WERI-Rb-1 (cell line): Measurements from ENCODE around the gene COL18A1.
A peak's percentile ranks its signal among the peaks of the same experiment; 100 is the strongest.
"Not testable (repeated sequence)": the region's sequence is repeated elsewhere in the genome, so short reads cannot be mapped to it uniquely, and the experiment has no call there.

Experiments used
- DNase-seq: peaks from one replicate; pipeline ENCODE4 v3.0.0-alpha.2; 2020
- H3K27ac ChIP-seq: fragments of 250-450 bp; sonication (Bioruptor Pico); 2 replicates; pipeline ENCODE4 v1.5.1; 2020; ENCODE audit warnings: mild to moderate bottlenecking, moderate library complexity
- H3K27me3 ChIP-seq: fragments of 250-450 bp; sonication (Bioruptor Pico); 2 replicates; pipeline ENCODE4 v1.5.1; 2021; ENCODE audit warnings: mild to moderate bottlenecking, low read depth, moderate library complexity; ENCODE audit not compliant: insufficient read depth, severe bottlenecking
- H3K36me3 ChIP-seq: fragments of 250-450 bp; sonication (Bioruptor Pico); 2 replicates; pipeline ENCODE4 v1.5.1; 2020; ENCODE audit warnings: mild to moderate bottlenecking, moderate library complexity
- H3K4me3 ChIP-seq: 2 replicates; pipeline ENCODE4 v1.5.1; 2011; ENCODE audit warnings: low read depth, mild to moderate bottlenecking, control low read depth, low read length
- H3K9me3 ChIP-seq: fragments of 250-450 bp; sonication (Bioruptor Pico); 2 replicates; pipeline ENCODE4 v1.5.1; 2021; ENCODE audit warnings: mild to moderate bottlenecking, moderate library complexity; ENCODE audit not compliant: severe bottlenecking
- TF ChIP-seq, protein P1 (sequence below): IDR thresholded peaks from 2 replicates; pipeline ENCODE4 v1.5.1; 2011; ENCODE audit warnings: low read depth, mild to moderate bottlenecking, control low read depth, inconsistent platforms, low read length

Gene COL18A1

DNA sequence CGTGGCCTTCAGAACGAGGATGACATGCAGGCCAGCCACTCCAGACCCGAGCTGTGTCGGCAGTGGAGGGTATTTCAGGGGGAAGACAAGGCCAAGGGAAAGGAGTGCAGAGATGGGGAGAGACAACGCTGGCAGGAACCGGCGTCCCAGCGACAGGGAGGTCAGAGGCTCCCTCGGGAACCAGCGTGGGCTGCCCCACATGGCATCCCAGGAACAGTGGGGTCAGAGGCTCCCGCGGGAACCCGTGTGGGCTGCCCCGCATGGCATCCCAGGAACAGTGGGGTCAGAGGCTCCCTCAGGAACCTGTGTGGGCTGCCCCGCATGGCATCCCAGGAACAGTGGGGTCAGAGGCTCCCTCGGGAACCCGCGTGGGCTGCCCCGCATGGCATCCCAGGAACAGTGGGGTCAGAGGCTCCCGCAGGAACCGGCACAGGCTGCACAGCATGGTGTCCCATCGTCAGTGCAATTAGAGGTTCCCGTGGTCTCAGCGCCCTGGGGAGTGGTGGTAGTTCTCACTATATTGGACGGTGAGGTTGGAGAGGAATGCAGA lies 94.3 kb downstream of the COL18A1 start:
- H3K27me3 ChIP-seq = no peaks in the 10 kb centered on the region
- H3K4me3 ChIP-seq = no peak overlapping the region
- H3K9me3 ChIP-seq = no peaks in the 10 kb centered on the region
- no peak overlapping the region for H3K27ac ChIP-seq
- TF ChIP-seq, protein P1, sequence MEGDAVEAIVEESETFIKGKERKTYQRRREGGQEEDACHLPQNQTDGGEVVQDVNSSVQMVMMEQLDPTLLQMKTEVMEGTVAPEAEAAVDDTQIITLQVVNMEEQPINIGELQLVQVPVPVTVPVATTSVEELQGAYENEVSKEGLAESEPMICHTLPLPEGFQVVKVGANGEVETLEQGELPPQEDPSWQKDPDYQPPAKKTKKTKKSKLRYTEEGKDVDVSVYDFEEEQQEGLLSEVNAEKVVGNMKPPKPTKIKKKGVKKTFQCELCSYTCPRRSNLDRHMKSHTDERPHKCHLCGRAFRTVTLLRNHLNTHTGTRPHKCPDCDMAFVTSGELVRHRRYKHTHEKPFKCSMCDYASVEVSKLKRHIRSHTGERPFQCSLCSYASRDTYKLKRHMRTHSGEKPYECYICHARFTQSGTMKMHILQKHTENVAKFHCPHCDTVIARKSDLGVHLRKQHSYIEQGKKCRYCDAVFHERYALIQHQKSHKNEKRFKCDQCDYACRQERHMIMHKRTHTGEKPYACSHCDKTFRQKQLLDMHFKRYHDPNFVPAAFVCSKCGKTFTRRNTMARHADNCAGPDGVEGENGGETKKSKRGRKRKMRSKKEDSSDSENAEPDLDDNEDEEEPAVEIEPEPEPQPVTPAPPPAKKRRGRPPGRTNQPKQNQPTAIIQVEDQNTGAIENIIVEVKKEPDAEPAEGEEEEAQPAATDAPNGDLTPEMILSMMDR = no peak
- no peaks in the 10 kb centered on the region; the same call in 1 of the 2 replicates for H3K36me3 ChIP-seq
- peak; percentile 5 for DNase-seq

DNA sequence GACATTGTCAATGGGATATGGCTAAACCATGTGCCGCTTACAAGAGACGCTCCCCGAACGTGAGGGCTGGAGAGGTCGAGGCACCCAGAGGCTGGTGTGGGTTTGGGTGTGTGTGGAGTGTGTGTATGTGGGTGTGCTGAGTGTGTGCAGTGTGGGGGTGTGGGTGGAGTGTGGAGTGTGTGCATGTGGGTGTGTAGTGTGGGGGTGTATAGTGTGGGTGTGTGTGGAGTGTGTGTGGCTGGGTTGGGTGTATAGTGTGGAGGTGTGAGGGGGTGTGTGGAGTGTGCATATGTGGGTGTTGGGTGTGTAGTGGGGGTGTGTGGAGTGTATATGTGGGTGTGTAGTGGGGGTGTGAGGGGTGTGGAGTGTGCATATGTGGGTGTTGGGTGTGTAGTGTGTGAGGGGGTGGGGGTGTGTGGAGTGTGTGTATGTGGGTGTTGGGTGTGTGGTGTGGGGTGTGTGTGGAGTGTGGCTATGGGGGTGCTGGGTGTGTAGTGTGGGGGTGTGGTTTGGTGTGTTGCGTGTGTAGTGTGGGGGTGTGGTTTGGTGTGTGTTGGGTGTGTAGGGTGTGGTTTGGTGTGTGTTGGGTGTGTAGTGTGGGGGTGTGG lies 95.1 kb downstream of the COL18A1 start:
- no peaks in the 10 kb centered on the region; the same call in 1 of the 2 replicates for H3K36me3 ChIP-seq

GRCh38 chr21:45501081-45502005 lies 96.4 kb downstream of the COL18A1 start:
- not testable (repeated sequence) for H3K36me3 ChIP-seq

More for the DNA sequence above, 95.1 kb downstream of the COL18A1 start:
- no peaks in the 10 kb centered on the region for H3K27me3 ChIP-seq
- peak; percentile 4 for DNase-seq
- TF ChIP-seq, protein P1 = no peak
- H3K9me3 ChIP-seq = no peaks in the 10 kb centered on the region
- no peak overlapping the region for H3K27ac ChIP-seq
- H3K4me3 ChIP-seq = no peak overlapping the region

GRCh38 chr21:45502006-45502345 lies 97.0 kb downstream of the COL18A1 start:
- Histone ChIP-seq H3K36me3 (no peaks in the 10 kb centered on the region; the same call in 1 of the 2 replicates), H3K4me3 (no peak overlapping the region), H3K9me3 (no peaks in the 10 kb centered on the region), H3K27me3 (no peaks in the 10 kb centered on the region), H3K27ac (no peak overlapping the region)
- DNase-seq = no peak
- TF ChIP-seq, protein P1 = no peak

More at GRCh38 chr21:45501081-45502005, 96.4 kb downstream of the COL18A1 start:
- not testable (repeated sequence) for H3K9me3 ChIP-seq, H3K4me3 ChIP-seq, DNase-seq, H3K27ac ChIP-seq, H3K27me3 ChIP-seq

- TF ChIP-seq, protein P1 = no peak
- no peak for DNase-seq
- H3K9me3 ChIP-seq = no peaks in the 10 kb centered on the region
- H3K27me3 ChIP-seq = no peaks in the 10 kb centered on the region
- no peaks in the 10 kb centered on the region for H3K36me3 ChIP-seq
- no peak overlapping the region for H3K27ac ChIP-seq
- no peak overlapping the region for H3K4me3 ChIP-seq
Measured at GRCh38 chr21:45502600-45502999, 97.6 kb downstream of the COL18A1 start.

DNA sequence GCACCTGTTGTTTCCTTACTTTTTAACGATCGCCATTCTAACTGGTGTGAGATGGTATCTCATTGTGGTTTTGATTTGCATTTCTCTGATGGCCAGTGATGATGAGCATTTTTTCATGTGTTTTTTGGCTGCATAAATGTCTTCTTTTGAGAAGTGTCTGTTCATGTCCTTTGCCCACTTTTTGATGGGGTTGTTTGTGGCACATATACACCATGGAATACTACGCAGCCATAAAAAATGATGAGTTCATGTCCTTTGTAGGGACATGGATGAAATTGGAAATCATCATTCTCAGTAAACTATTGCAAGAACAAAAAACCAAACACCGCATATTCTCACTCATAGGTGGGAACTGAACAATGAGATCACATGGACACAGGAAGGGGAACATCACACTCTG lies 98.3 kb downstream of the COL18A1 start:
- H3K9me3 ChIP-seq, H3K4me3 ChIP-seq, H3K27ac ChIP-seq, H3K27me3 ChIP-seq, DNase-seq, H3K36me3 ChIP-seq: not testable (repeated sequence)
